Epithelial cell of proximal tubule (primary cell): Measurements from ENCODE around the gene EPHA6. TPM values are rescaled to one million over a fixed set of nuclear protein-coding genes. Genes with fewer than 3 reads are reported as not detected.

Source experiments
- DNase-seq: peaks from one replicate; pipeline ENCODE4 v3.0.0-alpha.2; 2011; ENCODE audit warnings: low read depth
- H3K4me3 ChIP-seq: 2 replicates; pipeline ENCODE4 v1.5.1; 2011; ENCODE audit warnings: low read depth, mild to moderate bottlenecking, low read length
- total RNA-seq: library from RNA; depleted of rRNA; stranded (reverse); fragments of >200 nt; gene quantifications from 2 replicates; pipeline ENCODE4 v1.2.3, GENCODE V29; 2015
- TF ChIP-seq, protein P1 (sequence below): conservative IDR thresholded peaks from 2 replicates; pipeline ENCODE4 v1.5.1; 2012; ENCODE audit warnings: low read depth, mild to moderate bottlenecking, low read length

EPHA6 gene
- total RNA-seq, 1 donor from 2014 or later = 0.46 TPM

DNA sequence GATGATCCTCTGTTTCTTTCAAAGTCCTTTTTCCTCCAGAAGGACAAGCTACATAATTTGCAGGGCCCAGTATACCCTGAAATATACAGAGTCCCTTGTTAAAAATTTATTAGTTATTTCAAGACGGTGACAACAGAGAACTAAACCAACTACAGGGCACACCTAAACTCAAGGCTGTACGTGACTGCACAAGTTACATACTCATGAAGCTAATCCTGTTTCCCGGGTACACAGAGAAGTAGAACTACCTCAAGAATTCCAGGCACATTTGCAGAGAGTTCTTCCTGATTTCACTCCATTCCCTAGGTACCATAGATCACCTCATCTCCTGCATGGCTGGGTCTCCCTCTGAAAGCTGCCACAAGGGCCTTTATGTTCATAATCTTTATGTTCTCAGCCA, 670.8 kb downstream of the EPHA6 start:
- no peak for DNase-seq
- no peak overlapping the region for H3K4me3 ChIP-seq
- TF ChIP-seq, protein P1, sequence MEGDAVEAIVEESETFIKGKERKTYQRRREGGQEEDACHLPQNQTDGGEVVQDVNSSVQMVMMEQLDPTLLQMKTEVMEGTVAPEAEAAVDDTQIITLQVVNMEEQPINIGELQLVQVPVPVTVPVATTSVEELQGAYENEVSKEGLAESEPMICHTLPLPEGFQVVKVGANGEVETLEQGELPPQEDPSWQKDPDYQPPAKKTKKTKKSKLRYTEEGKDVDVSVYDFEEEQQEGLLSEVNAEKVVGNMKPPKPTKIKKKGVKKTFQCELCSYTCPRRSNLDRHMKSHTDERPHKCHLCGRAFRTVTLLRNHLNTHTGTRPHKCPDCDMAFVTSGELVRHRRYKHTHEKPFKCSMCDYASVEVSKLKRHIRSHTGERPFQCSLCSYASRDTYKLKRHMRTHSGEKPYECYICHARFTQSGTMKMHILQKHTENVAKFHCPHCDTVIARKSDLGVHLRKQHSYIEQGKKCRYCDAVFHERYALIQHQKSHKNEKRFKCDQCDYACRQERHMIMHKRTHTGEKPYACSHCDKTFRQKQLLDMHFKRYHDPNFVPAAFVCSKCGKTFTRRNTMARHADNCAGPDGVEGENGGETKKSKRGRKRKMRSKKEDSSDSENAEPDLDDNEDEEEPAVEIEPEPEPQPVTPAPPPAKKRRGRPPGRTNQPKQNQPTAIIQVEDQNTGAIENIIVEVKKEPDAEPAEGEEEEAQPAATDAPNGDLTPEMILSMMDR = no peak

DNA sequence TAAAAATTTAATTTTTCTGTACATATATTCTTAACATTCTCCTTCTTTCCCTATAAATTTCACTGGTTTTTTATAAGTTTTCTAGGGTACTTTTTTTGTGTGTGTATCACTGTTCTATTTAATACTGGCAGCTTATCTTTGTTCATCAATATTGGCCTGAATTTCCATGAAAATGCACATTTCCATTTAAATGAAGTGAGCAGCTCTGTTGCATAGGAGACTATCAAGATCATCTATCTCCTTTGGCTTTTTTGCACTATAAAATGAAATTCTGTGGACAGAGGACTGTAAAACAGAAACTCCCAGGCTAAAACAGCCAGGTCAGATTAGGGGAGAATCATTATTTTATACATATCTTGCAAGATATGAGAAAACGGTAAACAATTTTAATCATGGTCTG, 673.2 kb downstream of the EPHA6 start:
- no peak overlapping the region for H3K4me3 ChIP-seq
- no peak for DNase-seq
- TF ChIP-seq, protein P1 = no peak

DNA sequence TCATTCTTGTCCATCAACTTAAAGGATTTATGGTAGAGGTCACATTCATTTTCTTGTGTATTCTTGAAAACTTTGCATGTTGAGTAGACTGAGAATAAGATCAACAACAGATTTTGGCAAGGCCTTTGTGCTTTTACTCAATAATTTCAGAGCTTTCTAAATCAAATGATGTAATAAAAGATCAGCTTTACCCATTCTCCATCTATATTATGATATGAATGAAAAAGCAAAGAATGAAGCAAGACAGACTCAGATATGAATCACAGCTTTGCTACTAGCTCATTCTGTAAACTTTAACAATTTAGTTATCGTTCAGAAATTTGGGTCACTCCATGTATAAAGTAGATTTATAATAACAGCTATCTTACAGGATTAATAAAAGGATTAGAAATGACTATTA, 674.3 kb downstream of the EPHA6 start:
- TF ChIP-seq, protein P1 = no peak

DNA sequence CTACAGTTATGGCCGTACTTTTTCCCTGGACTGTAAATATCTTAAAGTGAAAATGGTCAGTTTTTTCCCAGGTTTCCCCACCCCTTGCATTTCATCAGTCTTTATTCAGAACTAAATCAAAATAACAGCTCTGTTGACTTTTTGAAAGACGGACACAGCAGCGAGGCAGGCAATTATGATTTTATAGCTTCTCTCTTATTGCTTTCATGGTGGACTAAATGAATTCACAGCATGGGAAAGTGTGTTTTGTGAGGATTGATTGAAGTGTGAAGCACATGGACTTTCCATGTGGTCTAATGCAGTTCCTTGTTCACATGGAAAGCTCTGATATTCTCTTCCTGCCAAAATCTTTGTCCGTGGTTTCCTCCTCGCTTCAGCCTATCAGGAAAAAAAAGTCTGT, 681.5 kb downstream of the EPHA6 start:
- no peak for DNase-seq
- TF ChIP-seq, protein P1 = no peak
- H3K4me3 ChIP-seq = no peak overlapping the region

More for the DNA sequence above, 674.3 kb downstream of the EPHA6 start:
- DNase-seq = no peak
- no peak overlapping the region for H3K4me3 ChIP-seq

DNA sequence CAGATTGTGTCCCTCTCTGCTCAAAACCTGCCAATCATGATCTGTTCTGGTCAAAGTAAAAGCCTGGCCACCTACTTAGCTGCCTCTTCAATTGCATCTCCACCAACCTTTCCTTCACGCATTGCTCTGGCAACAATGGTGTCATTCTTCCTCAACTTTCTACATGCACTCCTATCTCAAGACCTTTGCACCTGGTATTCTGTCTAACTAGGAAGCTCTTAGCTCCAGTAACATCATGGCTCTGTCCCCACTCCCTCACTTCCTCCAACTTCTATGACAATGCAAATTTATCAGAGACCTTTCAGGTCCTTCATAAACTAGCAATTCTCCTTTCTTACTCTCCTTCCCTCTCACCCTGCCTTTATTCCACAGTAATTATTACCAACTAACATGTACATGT, 682.7 kb downstream of the EPHA6 start:
- no peak for DNase-seq
- H3K4me3 ChIP-seq = no peak overlapping the region
- TF ChIP-seq, protein P1 = no peak

DNA sequence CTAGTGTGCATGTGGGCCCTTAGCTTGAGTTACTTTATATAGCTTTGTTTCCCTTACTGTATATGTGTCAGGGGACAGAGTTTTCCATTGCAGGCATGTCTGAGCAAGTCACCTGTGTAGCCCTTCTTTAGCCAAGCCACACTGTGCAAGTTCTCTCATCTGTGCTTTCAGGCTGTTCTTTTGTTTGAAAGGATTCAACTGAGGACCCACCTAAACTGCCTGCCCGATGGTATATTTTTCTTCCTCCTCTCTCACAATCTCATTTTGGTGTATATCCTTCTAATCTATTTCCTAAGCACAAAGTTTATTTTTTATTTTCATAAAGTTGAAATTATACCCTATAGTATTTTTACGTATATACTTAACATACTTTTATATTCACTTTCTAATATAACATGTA, 690.1 kb downstream of the EPHA6 start:
- H3K4me3 ChIP-seq = no peak overlapping the region
- TF ChIP-seq, protein P1 = no peak
- DNase-seq = no peak

DNA sequence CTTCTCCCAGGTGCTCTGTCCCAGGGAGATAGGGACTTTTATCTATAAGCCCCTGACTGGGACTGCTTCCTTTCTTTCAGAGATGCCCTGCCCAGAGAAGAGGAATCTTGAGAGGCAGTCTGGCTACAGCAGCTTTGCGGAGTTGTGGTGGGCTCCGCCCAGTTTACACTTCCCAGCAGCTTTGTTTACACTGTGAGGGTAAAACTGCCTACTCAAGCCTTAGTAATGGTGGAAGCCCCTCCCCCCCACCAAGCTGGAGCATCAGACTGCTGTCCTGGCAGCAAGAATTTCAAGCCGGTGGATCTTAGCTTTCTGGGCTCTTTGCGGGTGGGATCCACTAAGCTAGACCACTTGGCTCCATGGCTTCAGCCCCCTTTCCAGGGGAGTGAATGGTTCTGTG, 696.4 kb downstream of the EPHA6 start:
- DNase-seq = no peak

More for the DNA sequence above, 696.4 kb downstream of the EPHA6 start:
- TF ChIP-seq, protein P1 = no peak
- no peak overlapping the region for H3K4me3 ChIP-seq
